Measurements from ENCODE around the gene PTMA. TPM values are rescaled to one million over a fixed set of nuclear protein-coding genes. Genes with fewer than 3 reads are reported as not detected.

PTMA gene
- total and polyA plus RNA-seq, 2 experiments from 2014 or later = 737 to 750 TPM

DNA sequence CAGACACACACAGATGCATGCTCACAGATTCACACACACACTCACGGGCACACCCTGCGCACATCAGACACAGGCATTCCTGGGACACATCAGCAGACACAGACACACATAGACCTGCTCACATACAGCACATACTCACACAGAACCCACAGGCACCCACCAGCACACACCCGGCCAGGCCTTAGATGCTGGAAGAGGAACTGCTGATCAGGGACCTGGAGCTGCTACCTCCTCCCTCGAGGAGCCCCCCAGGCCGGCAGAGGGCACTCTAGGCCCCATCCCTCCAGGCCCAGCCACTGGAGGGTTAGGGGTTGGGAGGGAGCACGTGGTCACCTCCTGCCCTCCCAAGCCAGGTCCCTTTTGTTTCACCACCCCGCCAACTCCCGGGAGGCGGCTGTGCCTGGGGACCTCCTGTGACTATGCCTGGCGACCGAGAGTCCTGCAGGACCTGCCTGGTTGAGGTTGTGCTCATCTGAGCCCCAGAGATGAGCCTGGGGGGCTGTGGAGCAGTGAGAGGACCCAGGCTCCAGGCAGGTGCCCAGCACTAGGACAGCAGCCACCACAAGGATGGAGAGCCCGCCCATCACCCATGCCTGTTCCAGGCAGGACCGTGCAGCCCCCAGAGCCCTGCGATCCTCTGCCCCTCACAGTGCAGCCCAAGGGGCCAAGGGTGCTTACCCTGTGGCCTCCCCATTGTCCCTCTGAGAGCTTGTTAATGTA lies 21.0 kb upstream of the PTMA start:
- Histone ChIP-seq H3K36me3 (no peaks in the 10 kb centered on the region), H3K4me1 (ENCODE audit: low read depth) (peaks cover 2% of the 10 kb centered on the region), H3K9me3 (ENCODE audit: low read depth) (no peaks in the 10 kb centered on the region), H3K4me3 (peak overlapping the region; percentile 16), H3K27me3 (no peaks in the 10 kb centered on the region), H3K27ac (peak overlapping the region; percentile 21)
- DNase-seq (ENCODE audit: low read depth in 1 of 2, low spot score in 1 of 2) = peak; percentile 64 to 84
- TF ChIP-seq, protein P1, sequence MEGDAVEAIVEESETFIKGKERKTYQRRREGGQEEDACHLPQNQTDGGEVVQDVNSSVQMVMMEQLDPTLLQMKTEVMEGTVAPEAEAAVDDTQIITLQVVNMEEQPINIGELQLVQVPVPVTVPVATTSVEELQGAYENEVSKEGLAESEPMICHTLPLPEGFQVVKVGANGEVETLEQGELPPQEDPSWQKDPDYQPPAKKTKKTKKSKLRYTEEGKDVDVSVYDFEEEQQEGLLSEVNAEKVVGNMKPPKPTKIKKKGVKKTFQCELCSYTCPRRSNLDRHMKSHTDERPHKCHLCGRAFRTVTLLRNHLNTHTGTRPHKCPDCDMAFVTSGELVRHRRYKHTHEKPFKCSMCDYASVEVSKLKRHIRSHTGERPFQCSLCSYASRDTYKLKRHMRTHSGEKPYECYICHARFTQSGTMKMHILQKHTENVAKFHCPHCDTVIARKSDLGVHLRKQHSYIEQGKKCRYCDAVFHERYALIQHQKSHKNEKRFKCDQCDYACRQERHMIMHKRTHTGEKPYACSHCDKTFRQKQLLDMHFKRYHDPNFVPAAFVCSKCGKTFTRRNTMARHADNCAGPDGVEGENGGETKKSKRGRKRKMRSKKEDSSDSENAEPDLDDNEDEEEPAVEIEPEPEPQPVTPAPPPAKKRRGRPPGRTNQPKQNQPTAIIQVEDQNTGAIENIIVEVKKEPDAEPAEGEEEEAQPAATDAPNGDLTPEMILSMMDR (IDR thresholded peaks at IDR 0.05; ENCODE audit: low read depth, low read length) = peak; percentile 64

DNA sequence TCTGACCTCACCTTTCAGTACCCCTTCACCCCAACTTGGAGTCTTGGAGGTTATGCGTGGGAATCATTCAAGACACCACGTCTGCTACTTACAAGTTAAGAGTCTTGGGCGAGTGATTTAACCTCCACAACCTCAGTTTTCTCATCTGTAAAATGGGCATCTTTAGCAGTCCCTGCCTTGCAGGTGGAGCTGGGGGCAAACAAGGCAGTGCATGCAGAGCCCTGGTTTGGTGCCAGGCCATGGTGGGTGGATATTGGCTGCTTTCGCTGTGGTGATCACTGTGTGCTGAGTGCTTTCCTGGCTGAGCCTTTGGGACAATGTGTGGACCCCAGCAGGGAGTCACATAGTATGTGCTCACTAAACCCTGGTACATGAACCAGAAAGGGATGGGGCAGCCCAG lies 20.4 kb upstream of the PTMA start:
- H3K36me3 ChIP-seq = no peaks in the 10 kb centered on the region
- peaks cover under 1% of the 10 kb centered on the region for H3K4me1 ChIP-seq (ENCODE audit: low read depth)
- no peaks in the 10 kb centered on the region for H3K9me3 ChIP-seq (ENCODE audit: low read depth)
- no peak overlapping the region for H3K4me3 ChIP-seq
- no peak for DNase-seq (ENCODE audit: low read depth in 1 of 2, low spot score in 1 of 2)
- TF ChIP-seq, protein P1 (IDR thresholded peaks at IDR 0.05; ENCODE audit: low read depth, low read length) = no peak
- H3K27ac ChIP-seq = no peak overlapping the region
- no peaks in the 10 kb centered on the region for H3K27me3 ChIP-seq

DNA sequence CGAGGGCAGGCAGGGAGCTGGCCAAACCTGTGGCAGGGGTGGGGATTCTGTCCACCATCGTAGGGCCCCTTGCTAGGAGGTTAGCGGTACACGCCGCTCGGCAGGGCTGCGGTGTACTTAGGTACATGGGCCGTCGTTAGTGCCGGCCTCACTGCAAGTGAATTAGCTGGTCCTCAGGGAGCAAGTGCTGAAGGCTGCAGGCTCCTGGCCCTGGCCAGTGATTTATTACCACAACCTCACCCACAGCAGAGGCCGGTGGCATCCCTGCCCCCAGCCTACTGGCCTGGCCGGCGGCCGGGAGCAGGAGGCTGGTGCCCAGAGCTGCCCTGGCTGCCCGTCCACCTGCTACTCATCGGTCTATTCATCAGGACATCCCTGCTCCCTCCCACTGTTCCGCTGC lies 19.6 kb upstream of the PTMA start:
- no peak for DNase-seq (ENCODE audit: low read depth in 1 of 2, low spot score in 1 of 2)
- TF ChIP-seq, protein P1 (IDR thresholded peaks at IDR 0.05; ENCODE audit: low read depth, low read length) = no peak
- Histone ChIP-seq H3K27ac (no peak overlapping the region), H3K36me3 (no peaks in the 10 kb centered on the region), H3K9me3 (ENCODE audit: low read depth) (no peaks in the 10 kb centered on the region), H3K4me1 (ENCODE audit: low read depth) (no peaks in the 10 kb centered on the region), H3K27me3 (no peaks in the 10 kb centered on the region), H3K4me3 (no peak overlapping the region)

GRCh38 chr2:231689124-231689893 lies 19.0 kb upstream of the PTMA start:
- Histone ChIP-seq H3K4me3 (no peak overlapping the region), H3K4me1 (ENCODE audit: low read depth) (no peaks in the 10 kb centered on the region), H3K27ac (no peak overlapping the region), H3K9me3 (ENCODE audit: low read depth) (no peaks in the 10 kb centered on the region), H3K36me3 (no peaks in the 10 kb centered on the region), H3K27me3 (no peaks in the 10 kb centered on the region)
- TF ChIP-seq, protein P1 (IDR thresholded peaks at IDR 0.05; ENCODE audit: low read depth, low read length) = no peak
- no peak for DNase-seq (ENCODE audit: low read depth in 1 of 2, low spot score in 1 of 2)

- H3K4me3 ChIP-seq = no peak overlapping the region
- H3K36me3 ChIP-seq = no peaks in the 10 kb centered on the region
- no peak for DNase-seq (ENCODE audit: low read depth in 1 of 2, low spot score in 1 of 2)
- H3K4me1 ChIP-seq (ENCODE audit: low read depth) = no peaks in the 10 kb centered on the region
- TF ChIP-seq, protein P1 (IDR thresholded peaks at IDR 0.05; ENCODE audit: low read depth, low read length) = no peak
- H3K27me3 ChIP-seq = no peaks in the 10 kb centered on the region
- no peaks in the 10 kb centered on the region for H3K9me3 ChIP-seq (ENCODE audit: low read depth)
- no peak overlapping the region for H3K27ac ChIP-seq
Observed at GRCh38 chr2:231691251-231691772, 17.0 kb upstream of the PTMA start.
